ENCODE measurements around the gene SPAG7.

GRCh38 chr17:4998027-4998731 is 30.6 kb upstream of the SPAG7 start:
- TF ChIP-seq CTCF (IDR thresholded peaks at IDR 0.05; ENCODE audit: low read depth, low read length, poor library complexity, severe bottlenecking) (no peak), EZH2phosphoT487 (IDR thresholded peaks at IDR 0.05; ENCODE audit: borderline replicate concordance, low read length) (no peak)
